Suprapubic skin (tissue), 4 donors: ENCODE measurements around the gene SCYL3. TPM values are rescaled to one million over a fixed set of nuclear protein-coding genes. Genes with fewer than 3 reads are reported as not detected.

Experiments used
- DNase-seq, 2 donors: peaks; one replicate each; pipeline ENCODE4 v3.0.0-alpha.2; 2019; ENCODE audit warnings: low spot score in 2 of 2
- H3K27ac ChIP-seq: fragments of 200-600 bp; sonication (generic); one replicate; pipeline ENCODE4 v1.5.1; 2019
- H3K27me3 ChIP-seq: fragments of 200-600 bp; sonication (generic); one replicate; pipeline ENCODE4 v1.5.1; 2019
- H3K36me3 ChIP-seq: fragments of 200-600 bp; sonication (generic); one replicate; pipeline ENCODE4 v1.5.1; 2019
- H3K4me1 ChIP-seq: fragments of 200-600 bp; sonication (generic); one replicate; pipeline ENCODE4 v1.5.1; 2019
- H3K4me3 ChIP-seq: fragments of 200-600 bp; sonication (generic); one replicate; pipeline ENCODE4 v1.5.1; 2019; ENCODE audit warnings: mild to moderate bottlenecking
- H3K9me3 ChIP-seq: fragments of 200-600 bp; sonication (generic); one replicate; pipeline ENCODE4 v1.5.1; 2019
- EP300 ChIP-seq: sonication (generic); formaldehyde crosslinking; IDR thresholded peaks from one replicate; pipeline ENCODE4 v1.6.1; 2017; ENCODE audit warnings: antibody characterized with exemption
- POLR2A ChIP-seq, 2 donors: fragments of 450-650 bp; IDR thresholded peaks; one replicate each; pipeline ENCODE4 v1.6.1; 2017; ENCODE audit warnings: antibody characterized with exemption in 2 of 2, mild to moderate bottlenecking in 2 of 2, moderate library complexity in 2 of 2
- POLR2AphosphoS5 ChIP-seq, 3 donors: sonication (generic); formaldehyde crosslinking; IDR thresholded peaks; one replicate each; pipeline ENCODE4 v1.6.1; 2017; ENCODE audit warnings: antibody characterized with exemption in 3 of 3
- WGBS: methylation state at CpG from one replicate; pipeline ENCODE4 v1.1.5; 2018; 5-methylcytosine and 5-hydroxymethylcytosine counted together
- total RNA-seq, 4 donors: library from RNA; depleted of rRNA; stranded (reverse); fragments of >200 nt; gene quantifications; one replicate each; pipeline ENCODE4 v1.1.0, GENCODE V29; 2016
- TF ChIP-seq, protein P1 (sequence below), 2 donors: fragments of 200-600 bp in 1 of 2; fragments of 450-650 bp in 1 of 2; sonication (generic) in 1 of 2; IDR thresholded peaks; one replicate each; pipeline ENCODE4 v1.5.1; 2016 to 2019; ENCODE audit warnings: antibody characterized with exemption in 2 of 2, mild to moderate bottlenecking in 1 of 2, moderate library complexity in 1 of 2

SCYL3 gene
- total RNA-seq, 4 donors from 2014 or later = 10.8 to 18.3 (median 14.6) TPM

DNA sequence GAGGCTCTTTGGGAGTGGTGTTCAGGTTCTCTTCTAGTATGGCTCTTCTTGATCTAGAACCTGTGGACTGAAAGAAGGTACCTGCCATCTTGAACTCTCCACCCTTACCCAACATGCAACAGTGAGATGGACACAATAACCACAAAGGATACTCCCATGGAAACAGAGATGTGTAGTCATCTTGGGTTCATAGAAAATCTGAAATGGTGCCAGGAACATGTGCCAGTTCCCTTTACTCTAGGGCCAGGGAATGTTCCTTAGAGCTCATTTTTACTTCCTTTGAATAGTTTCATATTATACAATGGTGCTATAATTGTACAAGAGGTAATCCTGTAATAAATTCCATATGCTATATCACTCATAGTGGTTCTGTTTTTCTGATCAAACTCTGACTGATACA is 13.2 kb upstream of the SCYL3 start:
- DNase-seq = no peak
- Histone ChIP-seq H3K9me3 (no peaks in the 10 kb centered on the region), H3K36me3 (no peaks in the 10 kb centered on the region), H3K27ac (no peak overlapping the region), H3K4me3 (no peak overlapping the region), H3K27me3 (no peaks in the 10 kb centered on the region), H3K4me1 (no peaks in the 10 kb centered on the region)
- TF ChIP-seq EP300 (no peak), POLR2AphosphoS5 (IDR thresholded peaks at IDR 0.05) (no peak), POLR2A (IDR thresholded peaks at IDR 0.05) (no peak)
- TF ChIP-seq, protein P1, sequence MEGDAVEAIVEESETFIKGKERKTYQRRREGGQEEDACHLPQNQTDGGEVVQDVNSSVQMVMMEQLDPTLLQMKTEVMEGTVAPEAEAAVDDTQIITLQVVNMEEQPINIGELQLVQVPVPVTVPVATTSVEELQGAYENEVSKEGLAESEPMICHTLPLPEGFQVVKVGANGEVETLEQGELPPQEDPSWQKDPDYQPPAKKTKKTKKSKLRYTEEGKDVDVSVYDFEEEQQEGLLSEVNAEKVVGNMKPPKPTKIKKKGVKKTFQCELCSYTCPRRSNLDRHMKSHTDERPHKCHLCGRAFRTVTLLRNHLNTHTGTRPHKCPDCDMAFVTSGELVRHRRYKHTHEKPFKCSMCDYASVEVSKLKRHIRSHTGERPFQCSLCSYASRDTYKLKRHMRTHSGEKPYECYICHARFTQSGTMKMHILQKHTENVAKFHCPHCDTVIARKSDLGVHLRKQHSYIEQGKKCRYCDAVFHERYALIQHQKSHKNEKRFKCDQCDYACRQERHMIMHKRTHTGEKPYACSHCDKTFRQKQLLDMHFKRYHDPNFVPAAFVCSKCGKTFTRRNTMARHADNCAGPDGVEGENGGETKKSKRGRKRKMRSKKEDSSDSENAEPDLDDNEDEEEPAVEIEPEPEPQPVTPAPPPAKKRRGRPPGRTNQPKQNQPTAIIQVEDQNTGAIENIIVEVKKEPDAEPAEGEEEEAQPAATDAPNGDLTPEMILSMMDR (IDR thresholded peaks at IDR 0.05) = no peak

DNA sequence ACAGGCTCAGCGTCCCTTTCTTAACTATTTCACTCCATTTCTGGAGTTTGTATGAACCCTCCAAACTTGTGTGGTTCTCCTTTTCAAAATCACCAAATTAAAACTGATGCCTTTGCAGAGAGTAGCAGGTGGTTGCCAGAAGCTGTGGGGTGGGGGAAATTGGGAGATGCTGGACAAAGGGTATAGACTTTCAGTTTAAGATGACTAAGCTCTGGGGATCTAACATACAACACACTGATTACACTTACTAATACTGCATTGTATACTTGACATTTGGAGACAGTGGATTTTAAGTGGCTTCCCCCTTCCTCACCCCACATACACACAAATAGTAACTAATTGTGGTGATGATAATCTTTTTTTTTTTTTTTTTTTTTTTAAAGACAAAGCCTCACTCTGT is 11.1 kb upstream of the SCYL3 start:
- no peak for DNase-seq
- 83% methylated on average over 1 of the region's 1 CpG for WGBS

DNA sequence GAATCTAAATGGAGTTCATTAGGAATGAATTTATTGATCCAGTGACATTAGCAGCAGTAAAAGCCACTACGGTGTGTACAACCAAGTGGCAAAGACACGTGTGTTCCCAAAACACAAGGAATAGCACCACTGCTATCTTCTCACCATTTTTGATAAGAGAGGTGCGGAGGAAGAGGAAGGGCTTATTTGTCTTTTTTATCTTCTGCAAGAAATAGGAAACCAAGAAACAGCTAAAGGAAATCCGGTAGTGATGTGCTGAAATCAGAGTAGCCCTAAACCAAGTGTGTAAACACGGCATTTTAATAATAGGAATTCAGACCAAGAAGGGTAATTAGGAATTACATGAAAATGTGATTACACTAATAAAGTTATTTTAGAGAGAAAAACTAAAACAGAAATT is 9.1 kb upstream of the SCYL3 start:
- WGBS = 71% methylated on average over 5 of the region's 5 CpGs
- TF ChIP-seq POLR2A (IDR thresholded peaks at IDR 0.05) = no peak
- no peak for TF ChIP-seq POLR2AphosphoS5 (IDR thresholded peaks at IDR 0.05)
- TF ChIP-seq, protein P1 (IDR thresholded peaks at IDR 0.05) = no peak
- TF ChIP-seq EP300 = no peak
- DNase-seq = no peak
- Histone ChIP-seq H3K27me3 (no peaks in the 10 kb centered on the region), H3K4me3 (no peak overlapping the region), H3K27ac (no peak overlapping the region), H3K9me3 (no peaks in the 10 kb centered on the region), H3K4me1 (no peaks in the 10 kb centered on the region), H3K36me3 (no peaks in the 10 kb centered on the region)

More for the DNA sequence above, 11.1 kb upstream of the SCYL3 start:
- Histone ChIP-seq H3K4me1 (no peaks in the 10 kb centered on the region), H3K27me3 (no peaks in the 10 kb centered on the region), H3K9me3 (no peaks in the 10 kb centered on the region), H3K36me3 (no peaks in the 10 kb centered on the region), H3K4me3 (no peak overlapping the region), H3K27ac (no peak overlapping the region)
- TF ChIP-seq, protein P1 (IDR thresholded peaks at IDR 0.05) = no peak
- no peak for TF ChIP-seq POLR2AphosphoS5 (IDR thresholded peaks at IDR 0.05)
- no peak for TF ChIP-seq EP300
- no peak for TF ChIP-seq POLR2A (IDR thresholded peaks at IDR 0.05)

DNA sequence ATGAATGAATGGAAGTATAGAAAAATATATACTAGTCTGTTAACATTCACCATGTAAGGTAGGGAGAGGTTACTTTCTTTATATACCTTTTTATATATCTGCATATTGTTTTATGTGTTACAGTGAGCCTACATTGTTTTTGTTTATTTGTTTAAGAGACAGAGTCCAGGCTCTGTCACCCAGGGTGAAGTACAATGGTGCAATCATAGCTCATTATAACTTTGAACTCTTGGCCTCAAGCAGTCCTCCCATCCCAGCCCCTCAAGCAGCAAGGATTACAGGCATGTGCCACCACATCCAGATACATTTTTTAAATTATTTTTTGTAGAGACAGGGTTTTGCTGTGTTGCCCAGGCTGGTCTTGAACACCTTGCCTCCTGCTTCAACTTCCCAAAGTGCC is 7.4 kb upstream of the SCYL3 start:
- TF ChIP-seq, protein P1 (IDR thresholded peaks at IDR 0.05) = no peak
- TF ChIP-seq POLR2A (IDR thresholded peaks at IDR 0.05) (no peak), POLR2AphosphoS5 (IDR thresholded peaks at IDR 0.05) (no peak), EP300 (no peak)

DNA sequence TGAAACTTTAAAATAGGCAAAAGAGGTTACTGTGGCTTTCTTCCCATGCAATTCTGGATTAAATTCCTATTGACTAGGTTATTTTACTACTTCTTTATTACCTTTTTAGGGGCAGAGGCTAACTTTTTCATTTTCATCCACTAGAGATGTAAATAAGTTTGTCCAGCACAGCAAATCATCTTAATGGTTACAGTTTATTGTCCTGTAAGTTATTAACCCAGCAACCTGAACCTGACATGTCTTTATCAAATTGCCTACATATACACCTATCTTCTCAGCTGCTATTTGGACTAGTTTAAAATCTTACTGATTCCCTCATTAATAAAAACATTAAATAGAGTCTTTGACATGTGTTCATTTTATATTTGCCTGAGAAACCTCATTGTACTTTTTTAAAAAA is 6.9 kb upstream of the SCYL3 start:
- H3K4me1 ChIP-seq = no peaks in the 10 kb centered on the region
- no peak overlapping the region for H3K4me3 ChIP-seq
- DNase-seq = no peak
- H3K27ac ChIP-seq = no peak overlapping the region
- no peaks in the 10 kb centered on the region for H3K9me3 ChIP-seq
- TF ChIP-seq, protein P1 (IDR thresholded peaks at IDR 0.05) = no peak
- TF ChIP-seq POLR2A (IDR thresholded peaks at IDR 0.05) = no peak
- TF ChIP-seq EP300 = no peak
- TF ChIP-seq POLR2AphosphoS5 (IDR thresholded peaks at IDR 0.05) = no peak
- H3K27me3 ChIP-seq = no peaks in the 10 kb centered on the region
- H3K36me3 ChIP-seq = no peaks in the 10 kb centered on the region

More for the DNA sequence above, 7.4 kb upstream of the SCYL3 start:
- Histone ChIP-seq H3K27ac (no peak overlapping the region), H3K4me3 (no peak overlapping the region), H3K9me3 (no peaks in the 10 kb centered on the region), H3K36me3 (no peaks in the 10 kb centered on the region), H3K4me1 (no peaks in the 10 kb centered on the region), H3K27me3 (no peaks in the 10 kb centered on the region)
- no peak for DNase-seq
